ENCODE measurements around the gene FHIT. TPM values are rescaled to one million over a fixed set of nuclear protein-coding genes. Genes with fewer than 3 reads are reported as not detected.

The FHIT gene
- total RNA-seq, 4 donors from 2014 or later, result 3.2 to 10.9 (median 6.4) TPM

- ATAC-seq (ENCODE audit: low FRiP score) (no peak), DNase-seq (ENCODE audit: low spot score) (no peak)
- no peak for TF ChIP-seq CTCF (IDR thresholded peaks at IDR 0.05)
These were observed 906.9 kb downstream of the FHIT start for GRCh38 chr3:60344340-60344739.

- TF ChIP-seq CTCF (IDR thresholded peaks at IDR 0.05), result no peak
- DNase-seq (ENCODE audit: low spot score) (no peak), ATAC-seq (ENCODE audit: low FRiP score) (no peak)
These were observed 907.4 kb downstream of the FHIT start for GRCh38 chr3:60343831-60344230.

- no peak for TF ChIP-seq CTCF (IDR thresholded peaks at IDR 0.05)
- DNase-seq (ENCODE audit: low spot score) (no peak), ATAC-seq (ENCODE audit: low FRiP score) (no peak)
These were observed 911.9 kb downstream of the FHIT start for GRCh38 chr3:60339304-60339703.

GRCh38 chr3:60337421-60337820 is 913.8 kb downstream of the FHIT start:
- no peak for TF ChIP-seq CTCF (IDR thresholded peaks at IDR 0.05)
- DNase-seq (ENCODE audit: low spot score) (no peak), ATAC-seq (ENCODE audit: low FRiP score) (no peak)

GRCh38 chr3:60336061-60336460 is 915.2 kb downstream of the FHIT start:
- no peak for TF ChIP-seq CTCF (IDR thresholded peaks at IDR 0.05)
- ATAC-seq (ENCODE audit: low FRiP score), result no peak
- no peak for DNase-seq (ENCODE audit: low spot score)

GRCh38 chr3:60333710-60334109 is 917.5 kb downstream of the FHIT start:
- ATAC-seq (ENCODE audit: low FRiP score), result no peak
- TF ChIP-seq CTCF (IDR thresholded peaks at IDR 0.05), result no peak
- DNase-seq (ENCODE audit: low spot score), result no peak

GRCh38 chr3:60330107-60330506 is 921.1 kb downstream of the FHIT start:
- no peak for DNase-seq (ENCODE audit: low spot score)
- no peak for TF ChIP-seq CTCF (IDR thresholded peaks at IDR 0.05)
- no peak for ATAC-seq (ENCODE audit: low FRiP score)

All from omental fat pad (tissue), 4 donors.